Measurements from ENCODE around the gene SERP2.

Gene SERP2

DNA sequence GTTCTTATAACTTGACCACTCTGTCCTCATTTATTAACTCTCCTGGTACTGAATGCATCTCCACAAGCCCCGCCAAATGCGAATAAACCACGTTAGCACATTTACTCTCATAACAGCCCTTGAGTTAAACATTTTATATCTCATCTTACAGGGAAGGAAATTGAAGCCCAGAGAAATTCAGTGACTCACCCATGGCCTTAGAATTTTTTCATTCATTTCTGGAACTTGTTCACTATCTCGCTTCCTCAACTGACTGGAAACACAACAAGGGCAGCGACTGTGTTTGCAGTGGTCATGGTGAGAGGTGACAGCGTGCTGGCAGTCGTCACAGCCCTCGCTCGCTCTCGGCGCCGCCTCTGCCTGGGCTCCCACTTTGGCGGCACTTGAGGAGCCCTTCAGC, 39.5 kb downstream of the SERP2 start:
- H3K18ac ChIP-seq (ENCODE audit: low read length): no peak overlapping the region
- H3K79me1 ChIP-seq (ENCODE audit: low read depth, low read length): no peaks in the 10 kb centered on the region
- H2BK120ac ChIP-seq (ENCODE audit: low read depth, low read length): no peak overlapping the region
- no peak overlapping the region for H4K91ac ChIP-seq (ENCODE audit: low read depth, low read length, poor library complexity)
- H3K36me3 ChIP-seq (replicated peaks in 1 of 2; ENCODE audit: control insufficient read depth in 2 of 2, insufficient read depth in 2 of 2, low read length in 2 of 2): no peaks in the 10 kb centered on the region
- H2BK12ac ChIP-seq (ENCODE audit: low read length): no peak overlapping the region
- H3K4me2 ChIP-seq (ENCODE audit: insufficient read depth, low read length, poor library complexity, severe bottlenecking): no peak overlapping the region
- no peak overlapping the region for H2AK5ac ChIP-seq (ENCODE audit: low read depth, low read length)
- H3K9ac ChIP-seq (ENCODE audit: low read depth, low read length, poor library complexity): no peak overlapping the region
- H2BK15ac ChIP-seq (ENCODE audit: low read length): no peak overlapping the region
- peaks cover 12 to 16% of the 10 kb centered on the region in 2 donors for H3K4me1 ChIP-seq (ENCODE audit: control insufficient read depth in 2 of 2, insufficient read depth in 1 of 2, low read depth in 1 of 2, low read length in 2 of 2)
- H3K23ac ChIP-seq (ENCODE audit: low read depth, low read length, poor library complexity): no peak overlapping the region
- H3K27ac ChIP-seq (replicated peaks; ENCODE audit: low read length): no peak overlapping the region
- WGBS, 2 donors (ENCODE audit: extremely low coverage in 2 of 2, insufficient read length in 2 of 2, insufficient replicate concordance in 1 of 2): no CpG with 5 or more reads among the region's 13 CpGs
- no peak overlapping the region for H3K4me3 ChIP-seq (ENCODE audit: low read length in 2 of 2)
- no peak for DNase-seq (ENCODE audit: low spot score)
- peak overlapping the region; percentile 51 for H2AFZ ChIP-seq (ENCODE audit: low read length)
- H3K4ac ChIP-seq (ENCODE audit: low read length): no peak overlapping the region
- no peaks in the 10 kb centered on the region for H3K27me3 ChIP-seq (ENCODE audit: control insufficient read depth in 3 of 3, insufficient read depth in 3 of 3, low read depth in 1 of 3, low read length in 3 of 3)
- H3K9me3 ChIP-seq (replicated peaks in 1 of 2; ENCODE audit: control insufficient read depth in 2 of 2, insufficient read depth in 1 of 2, low read depth in 1 of 2, low read length in 2 of 2): no peaks in the 10 kb centered on the region
- H3K14ac ChIP-seq (ENCODE audit: low read length): no peak overlapping the region
- H2BK5ac ChIP-seq (ENCODE audit: low read length): no peak overlapping the region
- H4K8ac ChIP-seq (ENCODE audit: low read depth, low read length): no peak overlapping the region

DNA sequence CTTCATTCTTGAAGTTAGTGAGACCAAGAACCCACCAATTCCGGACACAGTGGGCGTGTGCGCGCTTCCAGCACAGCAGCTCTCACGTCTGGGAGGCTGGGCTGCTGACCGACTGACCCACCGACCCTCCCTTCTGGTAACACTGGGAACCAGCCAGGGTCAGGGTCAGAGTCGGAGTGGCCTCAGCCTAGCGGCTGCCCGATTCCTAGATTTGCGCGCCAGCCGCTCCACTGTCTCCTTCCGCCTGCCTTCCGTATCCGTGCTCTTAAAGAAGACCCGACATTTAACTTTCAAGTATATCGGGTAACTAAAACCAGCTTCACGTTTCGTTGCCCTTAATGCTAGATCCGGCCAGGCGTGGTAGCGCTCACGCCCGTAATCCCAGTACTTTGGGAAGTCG, 41.1 kb downstream of the SERP2 start:
- Histone ChIP-seq H3K4ac (ENCODE audit: low read length) (no peak overlapping the region), H3K9me3 (replicated peaks in 1 of 2; ENCODE audit: control insufficient read depth in 2 of 2, insufficient read depth in 1 of 2, low read depth in 1 of 2, low read length in 2 of 2) (no peaks in the 10 kb centered on the region), H3K4me1 (ENCODE audit: control insufficient read depth in 2 of 2, insufficient read depth in 1 of 2, low read depth in 1 of 2, low read length in 2 of 2) (peaks cover 12 to 17% of the 10 kb centered on the region in 2 donors), H3K9ac (ENCODE audit: low read depth, low read length, poor library complexity) (no peak overlapping the region), H2BK12ac (ENCODE audit: low read length) (no peak overlapping the region), H4K8ac (ENCODE audit: low read depth, low read length) (no peak overlapping the region), H3K14ac (ENCODE audit: low read length) (no peak overlapping the region), H3K79me1 (ENCODE audit: low read depth, low read length) (no peaks in the 10 kb centered on the region), H2BK120ac (ENCODE audit: low read depth, low read length) (no peak overlapping the region), H3K4me2 (ENCODE audit: insufficient read depth, low read length, poor library complexity, severe bottlenecking) (no peak overlapping the region), H3K18ac (ENCODE audit: low read length) (peak overlapping the region; percentile 68), H2BK5ac (ENCODE audit: low read length) (no peak overlapping the region), H2AFZ (ENCODE audit: low read length) (no peak overlapping the region), H3K27me3 (ENCODE audit: control insufficient read depth in 3 of 3, insufficient read depth in 3 of 3, low read depth in 1 of 3, low read length in 3 of 3) (no peaks in the 10 kb centered on the region), H3K27ac (replicated peaks; ENCODE audit: low read length) (no peak overlapping the region), H3K4me3 (ENCODE audit: low read length in 2 of 2) (no peak overlapping the region), H3K23ac (ENCODE audit: low read depth, low read length, poor library complexity) (no peak overlapping the region), H2BK15ac (ENCODE audit: low read length) (peak overlapping the region; percentile 51), H4K91ac (ENCODE audit: low read depth, low read length, poor library complexity) (no peak overlapping the region), H2AK5ac (ENCODE audit: low read depth, low read length) (no peak overlapping the region), H3K36me3 (replicated peaks in 1 of 2; ENCODE audit: control insufficient read depth in 2 of 2, insufficient read depth in 2 of 2, low read length in 2 of 2) (no peaks in the 10 kb centered on the region)
- no peak for DNase-seq (ENCODE audit: low spot score)
- WGBS, 2 donors (ENCODE audit: extremely low coverage in 2 of 2, insufficient read length in 2 of 2, insufficient replicate concordance in 1 of 2): no CpG with 5 or more reads among the region's 26 CpGs

DNA sequence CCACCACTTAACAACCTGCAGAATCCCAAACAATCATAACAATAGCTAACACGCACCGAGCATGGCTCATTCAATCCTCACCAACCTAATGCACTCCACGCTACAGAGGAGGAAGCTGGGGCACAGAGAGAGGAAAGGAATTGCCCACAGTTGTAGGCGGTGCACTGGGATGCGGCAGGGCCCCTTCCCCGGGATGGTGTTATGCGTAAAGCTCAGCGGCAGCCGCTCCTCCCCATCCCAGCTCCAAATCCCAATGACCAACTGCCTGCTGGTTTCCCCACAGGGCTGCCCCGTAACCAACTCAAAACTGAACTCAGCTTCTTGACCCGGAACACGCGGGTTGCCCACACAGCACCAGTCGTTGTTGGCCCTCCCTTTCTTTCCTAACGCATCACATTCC, 42.2 kb downstream of the SERP2 start:
- Histone ChIP-seq H3K79me1 (ENCODE audit: low read depth, low read length) (no peaks in the 10 kb centered on the region), H2AFZ (ENCODE audit: low read length) (peak overlapping the region; percentile 75), H3K4ac (ENCODE audit: low read length) (no peak overlapping the region), H3K27ac (replicated peaks; ENCODE audit: low read length) (no peak overlapping the region), H3K9me3 (replicated peaks in 1 of 2; ENCODE audit: control insufficient read depth in 2 of 2, insufficient read depth in 1 of 2, low read depth in 1 of 2, low read length in 2 of 2) (no peaks in the 10 kb centered on the region), H3K27me3 (ENCODE audit: control insufficient read depth in 3 of 3, insufficient read depth in 3 of 3, low read depth in 1 of 3, low read length in 3 of 3) (no peaks in the 10 kb centered on the region), H4K8ac (ENCODE audit: low read depth, low read length) (peak overlapping the region; percentile 56), H3K4me3 (ENCODE audit: low read length in 2 of 2) (no peak overlapping the region), H2BK12ac (ENCODE audit: low read length) (peak overlapping the region; percentile 69), H2AK5ac (ENCODE audit: low read depth, low read length) (no peak overlapping the region), H3K4me2 (ENCODE audit: insufficient read depth, low read length, poor library complexity, severe bottlenecking) (no peak overlapping the region), H4K91ac (ENCODE audit: low read depth, low read length, poor library complexity) (no peak overlapping the region), H3K18ac (ENCODE audit: low read length) (peak overlapping the region; percentile 86), H3K9ac (ENCODE audit: low read depth, low read length, poor library complexity) (no peak overlapping the region), H3K4me1 (ENCODE audit: control insufficient read depth in 2 of 2, insufficient read depth in 1 of 2, low read depth in 1 of 2, low read length in 2 of 2) (peaks cover 12 to 17% of the 10 kb centered on the region in 2 donors), H2BK15ac (ENCODE audit: low read length) (no peak overlapping the region), H3K23ac (ENCODE audit: low read depth, low read length, poor library complexity) (peak overlapping the region; percentile 81), H2BK5ac (ENCODE audit: low read length) (peak overlapping the region; percentile 59), H2BK120ac (ENCODE audit: low read depth, low read length) (no peak overlapping the region), H3K36me3 (replicated peaks in 1 of 2; ENCODE audit: control insufficient read depth in 2 of 2, insufficient read depth in 2 of 2, low read length in 2 of 2) (no peaks in the 10 kb centered on the region), H3K14ac (ENCODE audit: low read length) (no peak overlapping the region)
- no CpG with 5 or more reads among the region's 15 CpGs for WGBS, 2 donors (ENCODE audit: extremely low coverage in 2 of 2, insufficient read length in 2 of 2, insufficient replicate concordance in 1 of 2)
- DNase-seq (ENCODE audit: low spot score): no peak

DNA sequence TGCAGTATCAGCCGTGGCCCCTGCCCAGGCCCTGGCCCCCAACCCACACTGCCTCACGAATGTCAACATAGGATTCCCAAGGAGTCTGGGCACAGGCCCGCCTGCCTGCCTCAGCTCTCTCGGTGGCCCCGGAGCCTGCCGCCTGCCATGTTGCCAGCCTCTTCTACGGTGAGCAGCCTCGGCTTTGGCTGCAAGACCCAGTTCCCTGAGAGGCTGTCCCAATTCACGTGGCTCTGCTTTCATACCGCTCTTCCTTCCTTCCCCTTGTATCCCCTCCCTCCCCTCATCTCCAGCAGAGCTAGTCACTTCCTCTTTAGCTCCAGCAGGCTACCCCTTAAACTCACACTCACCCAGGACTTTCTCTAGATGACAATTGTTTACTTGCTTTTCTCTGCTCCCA, 42.7 kb downstream of the SERP2 start:
- no peak for DNase-seq (ENCODE audit: low spot score)
- H3K18ac ChIP-seq (ENCODE audit: low read length): peak overlapping the region; percentile 86
- H2BK5ac ChIP-seq (ENCODE audit: low read length): peak overlapping the region; percentile 59
- H4K91ac ChIP-seq (ENCODE audit: low read depth, low read length, poor library complexity): no peak overlapping the region
- peaks cover 12 to 17% of the 10 kb centered on the region in 2 donors for H3K4me1 ChIP-seq (ENCODE audit: control insufficient read depth in 2 of 2, insufficient read depth in 1 of 2, low read depth in 1 of 2, low read length in 2 of 2)
- peak overlapping the region; percentile 69 for H2BK12ac ChIP-seq (ENCODE audit: low read length)
- H2BK15ac ChIP-seq (ENCODE audit: low read length): no peak overlapping the region
- no peak overlapping the region for H3K9ac ChIP-seq (ENCODE audit: low read depth, low read length, poor library complexity)
- H3K4me3 ChIP-seq (ENCODE audit: low read length in 2 of 2): no peak overlapping the region
- H2AK5ac ChIP-seq (ENCODE audit: low read depth, low read length): no peak overlapping the region
- H3K27ac ChIP-seq (replicated peaks; ENCODE audit: low read length): no peak overlapping the region
- no peaks in the 10 kb centered on the region for H3K79me1 ChIP-seq (ENCODE audit: low read depth, low read length)
- no peaks in the 10 kb centered on the region for H3K36me3 ChIP-seq (replicated peaks in 1 of 2; ENCODE audit: control insufficient read depth in 2 of 2, insufficient read depth in 2 of 2, low read length in 2 of 2)
- no peak overlapping the region for H2BK120ac ChIP-seq (ENCODE audit: low read depth, low read length)
- H2AFZ ChIP-seq (ENCODE audit: low read length): peak overlapping the region; percentile 75
- no peak overlapping the region for H4K8ac ChIP-seq (ENCODE audit: low read depth, low read length)
- no peaks in the 10 kb centered on the region for H3K27me3 ChIP-seq (ENCODE audit: control insufficient read depth in 3 of 3, insufficient read depth in 3 of 3, low read depth in 1 of 3, low read length in 3 of 3)
- H3K4me2 ChIP-seq (ENCODE audit: insufficient read depth, low read length, poor library complexity, severe bottlenecking): no peak overlapping the region
- no peak overlapping the region for H3K14ac ChIP-seq (ENCODE audit: low read length)
- H3K23ac ChIP-seq (ENCODE audit: low read depth, low read length, poor library complexity): peak overlapping the region; percentile 81
- no peaks in the 10 kb centered on the region for H3K9me3 ChIP-seq (replicated peaks in 1 of 2; ENCODE audit: control insufficient read depth in 2 of 2, insufficient read depth in 1 of 2, low read depth in 1 of 2, low read length in 2 of 2)
- H3K4ac ChIP-seq (ENCODE audit: low read length): peak overlapping the region; percentile 46
- WGBS, 2 donors (ENCODE audit: extremely low coverage in 2 of 2, insufficient read length in 2 of 2, insufficient replicate concordance in 1 of 2): no CpG with 5 or more reads among the region's 10 CpGs

Measured in neuronal stem cell (in vitro differentiated cells).